GM12878 (cell line): ENCODE measurements around the gene FARSB. TPM values are rescaled to one million over a fixed set of nuclear protein-coding genes. Genes with fewer than 3 reads are reported as not detected.

Experiments
- ATAC-seq: fragments of 200-7000 bp; cut with Tn5 transposase; 3 replicates; pipeline ENCODE4 v1.9.1; 2020; ENCODE audit warnings: mild to moderate bottlenecking, moderate library complexity
- BruUV-seq: library from RNA; stranded (reverse); fragments of 400-500 nt; replicated peaks from 2 replicates; lab custom pipeline; 2021; lab: Mats Ljungman, UMichigan
- CTCF ChIA-PET: fragments of 300-600 bp; sonication (Branson Sonifier 250); formaldehyde crosslinking; extraction: SDS; loops from one replicate; lab custom pipeline; 2021; ENCODE audit warnings: inconsistent platforms; lab: Yijun Ruan, JAX
- POLR2A ChIA-PET: fragments of 350-600 bp; formaldehyde crosslinking; extraction: SDS; loops from one replicate; lab custom pipeline; 2021; ENCODE audit warnings: inconsistent platforms; lab: Charles Lee
- RAD21 ChIA-PET: fragments of 300-600 bp; sonication (Branson Sonifier 250); formaldehyde crosslinking; loops from one replicate; lab custom pipeline; 2023; ENCODE audit warnings: antibody characterized with exemption; ENCODE audit not compliant: unreplicated experiment; lab: Charles Lee
- SMC1A ChIA-PET: fragments of 300-600 bp; sonication (Branson Sonifier 250); formaldehyde crosslinking; loops from one replicate; lab custom pipeline; 2023; ENCODE audit not compliant: unreplicated experiment, uncharacterized antibody; lab: Charles Lee
- DNase-seq: peaks from one replicate; pipeline ENCODE4 v3.0.0-alpha.2; 2011; ENCODE audit warnings: low read depth, low spot score
- FAIRE-seq: peaks from 3 replicates; lab custom pipeline; 2011; peaks lifted over from hg19 to GRCh38; lab: Jason Lieb, UNC
- H2AFZ ChIP-seq: 2 replicates; pipeline ENCODE4 v1.6.0; 2011; ENCODE audit warnings: low read depth, low read length, control low read depth; ENCODE audit not compliant: control insufficient read depth
- H3K27ac ChIP-seq: 2 replicates; pipeline ENCODE4 v1.5.1; 2011; ENCODE audit warnings: control low read depth; ENCODE audit not compliant: control insufficient read depth, insufficient read depth
- H3K27me3 ChIP-seq, 2 experiments: replicated peaks in 1 of 2; 2 replicates each; pipeline versions ENCODE4 v1.6.0 to v1.6.1; 2011; ENCODE audit warnings: low read length in 1 of 2; ENCODE audit not compliant: control insufficient read depth in 2 of 2, insufficient read depth in 2 of 2
- H3K36me3 ChIP-seq, 2 experiments: 2 replicates each; pipeline ENCODE4 v1.5.1; 2011; ENCODE audit warnings: low read length in 1 of 2; ENCODE audit not compliant: control insufficient read depth in 2 of 2, insufficient read depth in 2 of 2
- H3K4me1 ChIP-seq: 2 replicates; pipeline ENCODE4 v1.6.1; 2011; ENCODE audit warnings: mild to moderate bottlenecking, low read length, moderate library complexity, mixed read lengths; ENCODE audit not compliant: control insufficient read depth, insufficient read depth
- H3K4me2 ChIP-seq: 2 replicates; pipeline ENCODE4 v1.6.0; 2011; ENCODE audit warnings: control low read depth; ENCODE audit not compliant: control insufficient read depth, insufficient read depth
- H3K4me3 ChIP-seq: fragments of 200-600 bp; sonication (generic); 2 replicates; pipeline ENCODE4 v1.5.1; 2016
- H3K79me2 ChIP-seq: 2 replicates; pipeline ENCODE4 v1.6.0; 2011; ENCODE audit warnings: low read length; ENCODE audit not compliant: control insufficient read depth, insufficient read depth
- H3K9ac ChIP-seq: 2 replicates; pipeline ENCODE4 v1.8.0; 2011; ENCODE audit warnings: low read length, control low read depth, mixed read lengths; ENCODE audit not compliant: control insufficient read depth, insufficient read depth
- H3K9me3 ChIP-seq: replicated peaks from 3 replicates; pipeline ENCODE4 v1.5.1; 2011; ENCODE audit warnings: mild to moderate bottlenecking, low read length; ENCODE audit not compliant: control insufficient read depth, insufficient read depth
- H4K20me1 ChIP-seq: 2 replicates; pipeline ENCODE4 v1.6.0; 2011; ENCODE audit not compliant: control insufficient read depth, insufficient read depth
- CREB1 ChIP-seq: IDR thresholded peaks from 2 replicates; pipeline ENCODE4 v1.6.1; 2012; ENCODE audit warnings: low read depth, mild to moderate bottlenecking, inconsistent platforms
- EGR1 ChIP-seq, 2 experiments: IDR thresholded peaks; 1 replicate in 1 of 2; 2 replicates in 1 of 2; pipeline ENCODE4 v1.6.1; 2011 to 2012; ENCODE audit warnings: low read depth in 2 of 2, low read length in 2 of 2, borderline replicate concordance in 1 of 2, mild to moderate bottlenecking in 1 of 2, moderate library complexity in 1 of 2
- JUNB ChIP-seq: IDR thresholded peaks from 2 replicates; pipeline ENCODE4 v1.6.1; 2016; ENCODE audit warnings: antibody characterized with exemption, mild to moderate bottlenecking
- NFYA ChIP-seq: IDR thresholded peaks from 2 replicates; pipeline ENCODE4 v1.6.1; 2011; ENCODE audit warnings: low read depth, mild to moderate bottlenecking, low read length, improper control_type of control experiment, borderline replicate concordance
- SMAD1 ChIP-seq: fragments of 450-650 bp; IDR thresholded peaks from 2 replicates; pipeline ENCODE4 v1.6.1; 2018; ENCODE audit warnings: mild to moderate bottlenecking, low read depth; ENCODE audit not compliant: partially characterized antibody
- TARDBP ChIP-seq: IDR thresholded peaks from 2 replicates; pipeline ENCODE4 v1.6.1; 2016; ENCODE audit warnings: borderline replicate concordance
- ZNF207 ChIP-seq: fragments of 450-650 bp; IDR thresholded peaks from 2 replicates; pipeline ENCODE4 v1.6.1; 2014; ENCODE audit warnings: antibody characterized with exemption, mild to moderate bottlenecking, borderline replicate concordance
- WGBS: methylation state at CpG from one replicate; pipeline ENCODE4 v1.1.6; 2016; ENCODE audit warnings: low lambda C conversion rate; ENCODE audit not compliant: insufficient replicate concordance, insufficient coverage; ENCODE audit errors: missing lambda C conversion rate; 5-methylcytosine and 5-hydroxymethylcytosine counted together
- in situ Hi-C: fragments of 300-500 bp; cut with MboI; formaldehyde crosslinking; loops from 9 replicates; pipeline ENCODE4 v1.14.3; 2018; ENCODE audit warnings: mixed read lengths
- intact Hi-C: fragments of 100-400 bp; cut with micrococcal nuclease; formaldehyde crosslinking; loops from one replicate; pipeline ENCODE4 v1.14.2; 2022; ENCODE audit not compliant: unreplicated experiment
- polyA plus RNA-seq, 11 experiments: library from polyadenylated mRNA; depleted of rRNA in 4 of 11; unstranded in 6 of 11; stranded (reverse) in 5 of 11; fragments of >200 nt; fragmentation: Nextera tagmentation in 4 of 11; fragmentation: Illumina TruSeq in 1 of 11; extraction: Ambion mirVana in 4 of 11; extraction: Trizol in 1 of 11; gene quantifications; 1 replicate in 1 of 11; 2 replicates in 10 of 11; pipeline versions ENCODE4 v1.2.1 to v1.2.3, GENCODE V29; 2011 to 2016; ENCODE audit warnings: inconsistent platforms in 2 of 11, missing spikeins in 2 of 11, low read depth in 1 of 11
- total RNA-seq, 4 experiments: library from RNA; depleted of rRNA in 3 of 4; stranded (reverse); fragments of >200 nt in 3 of 4; fragmentation: Illumina TruSeq in 1 of 4; extraction: Trizol in 1 of 4; gene quantifications; 2 replicates each; pipeline versions ENCODE4 v1.2.1 to v1.2.3, GENCODE V29; 2013 to 2021
- TF ChIP-seq, protein P1 (sequence below): IDR thresholded peaks from 2 replicates; pipeline ENCODE4 v1.6.1; 2011; ENCODE audit warnings: mild to moderate bottlenecking, low read depth, low read length, moderate library complexity; ENCODE audit not compliant: insufficient replicate concordance
- TF ChIP-seq, protein P2 (sequence below): fragments of 450-650 bp; IDR thresholded peaks from 2 replicates; pipeline ENCODE4 v1.6.1; 2017; ENCODE audit warnings: mild to moderate bottlenecking

FARSB gene
- total and polyA plus RNA-seq, 10 of the 15 experiments (the other 5 are each of a cell fraction or from before 2014, with no cell fraction given), result 32.4 to 127 (median 73.8) TPM

DNA sequence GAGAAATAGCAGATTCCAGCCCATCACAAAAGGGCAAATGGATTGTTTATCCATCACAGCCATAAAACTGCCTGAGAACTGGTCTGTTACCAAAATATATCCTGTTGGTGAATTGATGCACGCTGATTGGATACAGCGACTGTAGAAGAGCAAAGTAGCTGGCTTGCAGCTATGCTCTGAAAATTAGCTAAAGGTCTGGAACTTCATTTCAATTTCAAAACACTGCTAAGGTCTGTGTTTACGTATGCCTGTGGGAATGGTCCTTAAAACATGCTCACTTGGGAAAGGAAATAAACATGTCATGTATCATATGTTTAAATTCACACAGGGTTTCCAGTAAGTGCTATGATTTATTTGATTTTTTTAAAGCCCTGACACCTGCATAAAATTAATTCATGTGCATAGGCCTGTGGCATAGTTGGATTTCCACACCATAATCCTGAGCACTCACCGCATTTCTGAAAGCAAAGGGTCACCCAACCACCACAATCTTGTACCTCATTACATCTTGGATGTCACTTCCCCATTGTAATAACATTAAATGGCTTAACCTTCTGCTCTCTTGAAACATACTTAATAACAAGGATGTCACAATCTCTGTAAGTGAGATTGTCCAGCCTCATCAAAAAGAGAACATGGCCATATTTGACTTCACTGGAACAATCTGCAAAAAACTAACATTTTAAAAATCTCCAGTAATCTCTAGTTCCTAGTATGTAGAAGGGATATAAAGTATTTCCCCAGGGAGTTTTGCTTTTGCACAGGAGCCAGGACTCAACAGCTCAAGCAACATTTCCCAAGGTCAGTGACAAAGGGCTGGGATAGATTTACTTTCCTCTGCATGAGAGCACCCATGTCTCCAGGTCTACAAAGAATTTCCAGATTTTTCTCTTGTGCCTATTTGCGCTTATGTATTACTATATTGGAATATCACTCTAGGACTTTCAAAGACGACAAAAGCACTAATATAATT, 109.8 kb downstream of the FARSB start:
- Histone ChIP-seq H2AFZ (no peak overlapping the region), H3K9ac (no peak overlapping the region), H4K20me1 (no peaks in the 10 kb centered on the region), H3K9me3 (no peaks in the 10 kb centered on the region), H3K27ac (no peak overlapping the region), H3K79me2 (no peaks in the 10 kb centered on the region), H3K4me1 (no peaks in the 10 kb centered on the region), H3K4me2 (no peak overlapping the region), H3K36me3 (no peaks in the 10 kb centered on the region; a peak in 1 of 4 replicates), H3K4me3 (no peak overlapping the region), H3K27me3 (no peaks in the 10 kb centered on the region)
- 91% methylated on average over 6 of the region's 6 CpGs for WGBS
- DNase-seq (no peak), FAIRE-seq (no peak), ATAC-seq (no peak)
- SMC1A ChIA-PET, result interaction anchor here (1.2 kb wide), 1 partner anchor 201 kb away, joined by 3 read pairs; no protein-coding TSS in a partner anchor
- no TSS peak for BruUV-seq
- in situ Hi-C loops (no loop called here), intact Hi-C loops (no loop called here)
- RAD21 ChIA-PET, result interaction anchor here (0.6 kb wide), 2 partner anchors 74 to 229 kb away, joined by 3 read pairs; no protein-coding TSS in a partner anchor
- CTCF ChIA-PET, result interaction anchor here (1.2 to 2.4 kb wide), 5 partner anchors 9 to 228 kb away, joined by 3 to 13 read pairs (median 5); no protein-coding TSS in a partner anchor
- TF ChIP-seq EGR1 (IDR thresholded peaks at IDR 0.05; ENCODE audit: borderline replicate concordance in 1 of 2, low read depth in 2 of 2, low read length in 2 of 2), result no peak
- TF ChIP-seq, protein P1, sequence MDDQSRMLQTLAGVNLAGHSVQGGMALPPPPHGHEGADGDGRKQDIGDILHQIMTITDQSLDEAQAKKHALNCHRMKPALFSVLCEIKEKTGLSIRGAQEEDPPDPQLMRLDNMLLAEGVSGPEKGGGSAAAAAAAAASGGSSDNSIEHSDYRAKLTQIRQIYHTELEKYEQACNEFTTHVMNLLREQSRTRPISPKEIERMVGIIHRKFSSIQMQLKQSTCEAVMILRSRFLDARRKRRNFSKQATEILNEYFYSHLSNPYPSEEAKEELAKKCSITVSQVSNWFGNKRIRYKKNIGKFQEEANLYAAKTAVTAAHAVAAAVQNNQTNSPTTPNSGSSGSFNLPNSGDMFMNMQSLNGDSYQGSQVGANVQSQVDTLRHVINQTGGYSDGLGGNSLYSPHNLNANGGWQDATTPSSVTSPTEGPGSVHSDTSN, result no peak
- no peak for TF ChIP-seq NFYA
- no peak for TF ChIP-seq ZNF207
- no peak for TF ChIP-seq TARDBP
- TF ChIP-seq CREB1, result no peak
- no peak for TF ChIP-seq SMAD1
- TF ChIP-seq, protein P2, sequence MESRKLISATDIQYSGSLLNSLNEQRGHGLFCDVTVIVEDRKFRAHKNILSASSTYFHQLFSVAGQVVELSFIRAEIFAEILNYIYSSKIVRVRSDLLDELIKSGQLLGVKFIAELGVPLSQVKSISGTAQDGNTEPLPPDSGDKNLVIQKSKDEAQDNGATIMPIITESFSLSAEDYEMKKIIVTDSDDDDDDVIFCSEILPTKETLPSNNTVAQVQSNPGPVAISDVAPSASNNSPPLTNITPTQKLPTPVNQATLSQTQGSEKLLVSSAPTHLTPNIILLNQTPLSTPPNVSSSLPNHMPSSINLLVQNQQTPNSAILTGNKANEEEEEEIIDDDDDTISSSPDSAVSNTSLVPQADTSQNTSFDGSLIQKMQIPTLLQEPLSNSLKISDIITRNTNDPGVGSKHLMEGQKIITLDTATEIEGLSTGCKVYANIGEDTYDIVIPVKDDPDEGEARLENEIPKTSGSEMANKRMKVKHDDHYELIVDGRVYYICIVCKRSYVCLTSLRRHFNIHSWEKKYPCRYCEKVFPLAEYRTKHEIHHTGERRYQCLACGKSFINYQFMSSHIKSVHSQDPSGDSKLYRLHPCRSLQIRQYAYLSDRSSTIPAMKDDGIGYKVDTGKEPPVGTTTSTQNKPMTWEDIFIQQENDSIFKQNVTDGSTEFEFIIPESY, result no peak
- TF ChIP-seq JUNB, result no peak
- POLR2A ChIA-PET, result interaction anchor here (0.5 kb wide), 1 partner anchor 197 kb away, joined by 5 read pairs; no protein-coding TSS in a partner anchor
